Keratinocyte (primary cell): ENCODE results near the gene SLC44A3. TPM values are rescaled to one million over a fixed set of nuclear protein-coding genes. Genes with fewer than 3 reads are reported as not detected.

Experiments used
- DNase-seq: peaks from one replicate; pipeline ENCODE4 v3.0.0-alpha.2; 2011; ENCODE audit warnings: low read depth, missing footprints, low spot score
- FAIRE-seq: peaks from 2 replicates; lab custom pipeline; 2011; peaks lifted over from hg19 to GRCh38; lab: Jason Lieb, UNC
- H2AFZ ChIP-seq: 2 replicates; pipeline ENCODE4 v1.6.0; 2012; ENCODE audit warnings: low read length, control low read depth, inconsistent platforms; ENCODE audit not compliant: control insufficient read depth
- H3K27ac ChIP-seq: 2 replicates; pipeline ENCODE4 v1.5.1; 2011; ENCODE audit warnings: low read length; ENCODE audit not compliant: control insufficient read depth, insufficient read depth
- H3K27me3 ChIP-seq: 3 replicates; pipeline ENCODE4 v1.6.0; 2011; ENCODE audit warnings: low read length; ENCODE audit not compliant: control insufficient read depth, insufficient read depth; ENCODE audit errors: extremely low read depth
- H3K36me3 ChIP-seq, 2 experiments: 2 replicates in 1 of 2; 3 replicates in 1 of 2; pipeline ENCODE4 v1.5.1; 2011; ENCODE audit warnings: low read length in 2 of 2, mild to moderate bottlenecking in 1 of 2; ENCODE audit not compliant: control insufficient read depth in 2 of 2, insufficient read depth in 2 of 2; ENCODE audit errors: extremely low read depth in 1 of 2
- H3K4me1 ChIP-seq: 3 replicates; pipeline ENCODE4 v1.5.1; 2011; ENCODE audit warnings: low read length; ENCODE audit not compliant: control insufficient read depth, insufficient read depth; ENCODE audit errors: extremely low read depth
- H3K4me2 ChIP-seq: 3 replicates; pipeline ENCODE4 v1.6.0; 2011; ENCODE audit warnings: low read depth, low read length; ENCODE audit not compliant: control insufficient read depth, insufficient read depth; ENCODE audit errors: extremely low read depth
- H3K4me3 ChIP-seq, 3 experiments: fragments of 200-600 bp in 1 of 3; sonication (generic) in 1 of 3; 2 replicates in 2 of 3; 3 replicates in 1 of 3; pipeline ENCODE4 v1.5.1; 2011 to 2016; ENCODE audit warnings: low read length in 3 of 3, mild to moderate bottlenecking in 3 of 3, control low read depth in 2 of 3, inconsistent platforms in 1 of 3, low read depth in 1 of 3, mixed read lengths in 1 of 3, mixed run types in 1 of 3, moderate library complexity in 1 of 3; ENCODE audit not compliant: control insufficient read depth in 2 of 3, insufficient read depth in 2 of 3; ENCODE audit errors: extremely low read depth in 1 of 3
- H3K79me2 ChIP-seq: 2 replicates; pipeline ENCODE4 v1.6.0; 2012; ENCODE audit warnings: low read length; ENCODE audit not compliant: control insufficient read depth, insufficient read depth
- H3K9ac ChIP-seq: 3 replicates; pipeline ENCODE4 v1.6.0; 2011; ENCODE audit warnings: low read length; ENCODE audit not compliant: control insufficient read depth, insufficient read depth; ENCODE audit errors: extremely low read depth
- H3K9me1 ChIP-seq: 3 replicates; pipeline ENCODE4 v1.6.0; 2011; ENCODE audit warnings: low read length; ENCODE audit not compliant: control insufficient read depth, insufficient read depth; ENCODE audit errors: extremely low read depth
- H3K9me3 ChIP-seq: 2 replicates; pipeline ENCODE4 v1.5.1; 2012; ENCODE audit warnings: low read depth, low read length; ENCODE audit not compliant: control insufficient read depth
- H4K20me1 ChIP-seq: 3 replicates; pipeline ENCODE4 v1.6.0; 2011; ENCODE audit warnings: low read length; ENCODE audit not compliant: control insufficient read depth, insufficient read depth; ENCODE audit errors: extremely low read depth
- EZH2 ChIP-seq: IDR thresholded peaks from one replicate; pipeline ENCODE4 v1.6.1; 2012; ENCODE audit warnings: inconsistent platforms, mild to moderate bottlenecking, low read length, moderate library complexity
- dilution Hi-C: fragments of 300-500 bp; cut with MboI; formaldehyde crosslinking; loops from one replicate; pipeline ENCODE4 v1.7.0; 2020; ENCODE audit warnings: low sequenced_read_pairs; ENCODE audit not compliant: extremely low pct_ligation_motif_present
- polyA plus RNA-seq, 5 experiments: library from polyadenylated mRNA; depleted of rRNA in 3 of 5; stranded (reverse) in 3 of 5; stranded (forward) in 1 of 5; unstranded in 1 of 5; fragments of >200 nt; gene quantifications; 1 replicate in 1 of 5; 2 replicates in 3 of 5; 3 replicates in 1 of 5; pipeline versions ENCODE4 v1.2.1 to v1.2.3, GENCODE V29; 2011 to 2012; ENCODE audit warnings: missing spikeins in 2 of 5, low read depth in 1 of 5, low replicate concordance in 1 of 5
- TF ChIP-seq, protein P1 (sequence below), 3 experiments: IDR thresholded peaks in 1 of 3; conservative IDR thresholded peaks in 1 of 3; optimal IDR thresholded peaks in 1 of 3; 2 replicates in 2 of 3; 3 replicates in 1 of 3; pipeline versions ENCODE3 to v1.5.1; 2011; ENCODE audit warnings: low read length in 3 of 3, mild to moderate bottlenecking in 3 of 3, moderate library complexity in 2 of 3, control low read depth in 1 of 3, inconsistent platforms in 1 of 3; ENCODE audit not compliant: insufficient read depth in 2 of 3; ENCODE audit errors: extremely low read depth in 1 of 3

SLC44A3 gene
- polyA plus RNA-seq, 1 donor (not counting 4 experiments of a cell fraction or from before 2014, with no cell fraction given) = 7.3 TPM

DNA sequence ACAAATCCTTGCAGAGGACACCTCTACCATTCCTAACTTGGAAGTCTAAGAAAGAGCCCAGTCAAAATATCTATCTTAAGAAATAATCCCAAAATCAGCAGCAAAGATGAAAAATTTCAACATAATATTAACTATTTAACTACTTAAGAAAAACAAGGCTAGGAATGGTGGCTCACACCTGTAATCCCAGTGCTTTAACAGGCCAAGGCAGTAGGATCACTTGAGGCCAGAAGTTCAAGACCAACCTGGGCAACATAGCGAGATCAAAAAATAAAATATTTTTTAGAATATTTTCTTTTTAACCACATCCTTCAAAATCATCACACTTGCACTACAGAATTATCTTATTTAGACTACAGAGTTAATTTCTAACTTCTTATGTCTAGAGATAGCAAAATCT, 101.8 kb downstream of the SLC44A3 start:
- no peak for TF ChIP-seq EZH2
- TF ChIP-seq, protein P1, sequence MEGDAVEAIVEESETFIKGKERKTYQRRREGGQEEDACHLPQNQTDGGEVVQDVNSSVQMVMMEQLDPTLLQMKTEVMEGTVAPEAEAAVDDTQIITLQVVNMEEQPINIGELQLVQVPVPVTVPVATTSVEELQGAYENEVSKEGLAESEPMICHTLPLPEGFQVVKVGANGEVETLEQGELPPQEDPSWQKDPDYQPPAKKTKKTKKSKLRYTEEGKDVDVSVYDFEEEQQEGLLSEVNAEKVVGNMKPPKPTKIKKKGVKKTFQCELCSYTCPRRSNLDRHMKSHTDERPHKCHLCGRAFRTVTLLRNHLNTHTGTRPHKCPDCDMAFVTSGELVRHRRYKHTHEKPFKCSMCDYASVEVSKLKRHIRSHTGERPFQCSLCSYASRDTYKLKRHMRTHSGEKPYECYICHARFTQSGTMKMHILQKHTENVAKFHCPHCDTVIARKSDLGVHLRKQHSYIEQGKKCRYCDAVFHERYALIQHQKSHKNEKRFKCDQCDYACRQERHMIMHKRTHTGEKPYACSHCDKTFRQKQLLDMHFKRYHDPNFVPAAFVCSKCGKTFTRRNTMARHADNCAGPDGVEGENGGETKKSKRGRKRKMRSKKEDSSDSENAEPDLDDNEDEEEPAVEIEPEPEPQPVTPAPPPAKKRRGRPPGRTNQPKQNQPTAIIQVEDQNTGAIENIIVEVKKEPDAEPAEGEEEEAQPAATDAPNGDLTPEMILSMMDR (optimal IDR thresholded peaks at IDR 0.05 in 1 of 3, IDR thresholded peaks at IDR 0.05 in 1 of 3, conservative IDR thresholded peaks at IDR 0.05 in 1 of 3; ENCODE audit: extremely low read depth in 1 of 3, insufficient read depth in 2 of 3, low read length in 3 of 3) = no peak
- peaks cover 8% of the 10 kb centered on the region for H4K20me1 ChIP-seq
- dilution Hi-C loops = no loop called here

GRCh38 chr1:94922761-94923331, 102.7 kb downstream of the SLC44A3 start:
- H3K4me1 ChIP-seq = peaks cover 24% of the 10 kb centered on the region
- peaks cover 7% of the 10 kb centered on the region for H4K20me1 ChIP-seq
- no peak overlapping the region for H3K27ac ChIP-seq
- dilution Hi-C loops = no loop called here
- no peaks in the 10 kb centered on the region for H3K27me3 ChIP-seq
- no peak for TF ChIP-seq EZH2
- TF ChIP-seq, protein P1 (optimal IDR thresholded peaks at IDR 0.05 in 1 of 3, IDR thresholded peaks at IDR 0.05 in 1 of 3, conservative IDR thresholded peaks at IDR 0.05 in 1 of 3; ENCODE audit: extremely low read depth in 1 of 3, insufficient read depth in 2 of 3, low read length in 3 of 3) = no peak
- DNase-seq (no peak), FAIRE-seq (no peak)
- H3K9me1 ChIP-seq = no peaks in the 10 kb centered on the region
- no peak overlapping the region for H3K9ac ChIP-seq
- H3K4me2 ChIP-seq = no peak overlapping the region
- H3K36me3 ChIP-seq = peaks cover 1 to 7% of the 10 kb centered on the region in 2 experiments
- H3K9me3 ChIP-seq = no peaks in the 10 kb centered on the region
- H3K79me2 ChIP-seq = peaks cover 83% of the 10 kb centered on the region
- no peak overlapping the region for H3K4me3 ChIP-seq
- H2AFZ ChIP-seq = no peak overlapping the region

More for the DNA sequence above, 101.8 kb downstream of the SLC44A3 start:
- H3K4me2 ChIP-seq = no peak overlapping the region
- H3K9ac ChIP-seq = no peak overlapping the region
- peaks cover 24% of the 10 kb centered on the region for H3K4me1 ChIP-seq
- no peaks in the 10 kb centered on the region for H3K9me3 ChIP-seq
- no peaks in the 10 kb centered on the region for H3K9me1 ChIP-seq
- H3K4me3 ChIP-seq = no peak overlapping the region
- FAIRE-seq (no peak), DNase-seq (no peak)
- H3K27me3 ChIP-seq = no peaks in the 10 kb centered on the region
- H3K36me3 ChIP-seq = peaks cover 1 to 7% of the 10 kb centered on the region in 2 experiments
- no peak overlapping the region for H2AFZ ChIP-seq
- peaks cover 92% of the 10 kb centered on the region for H3K79me2 ChIP-seq
- no peak overlapping the region for H3K27ac ChIP-seq
